Tibial nerve (tissue), 4 donors: Measurements from ENCODE around the gene PFKFB3. TPM values are rescaled to one million over a fixed set of nuclear protein-coding genes. Genes with fewer than 3 reads are reported as not detected.
"Not testable (repeated sequence)": the region's sequence is repeated elsewhere in the genome, so short reads cannot be mapped to it uniquely, and the experiment has no call there.

Source experiments
- DNase-seq, 2 donors: peaks; one replicate each; pipeline ENCODE4 v3.0.0-alpha.2; 2019; ENCODE audit warnings: low spot score in 2 of 2
- H3K27ac ChIP-seq, 4 donors: fragments of 200-600 bp; sonication (generic) in 3 of 4; one replicate each; pipeline ENCODE4 v1.5.1; 2017 to 2019; ENCODE audit warnings: mild to moderate bottlenecking in 1 of 4
- H3K27me3 ChIP-seq, 2 donors: fragments of 200-600 bp; sonication (generic) in 1 of 2; one replicate each; pipeline versions ENCODE4 v1.5.1 to v1.6.0; 2017 to 2019
- H3K36me3 ChIP-seq, 3 donors: fragments of 200-600 bp; sonication (generic); one replicate each; pipeline ENCODE4 v1.5.1; 2018 to 2019
- H3K4me1 ChIP-seq, 4 donors: fragments of 200-600 bp; sonication (generic) in 3 of 4; one replicate each; pipeline ENCODE4 v1.5.1; 2017 to 2019
- H3K4me3 ChIP-seq, 4 donors: fragments of 200-600 bp; sonication (generic) in 3 of 4; one replicate each; pipeline ENCODE4 v1.5.1; 2017 to 2019; ENCODE audit warnings: mild to moderate bottlenecking in 1 of 4, moderate library complexity in 1 of 4
- H3K9me3 ChIP-seq, 4 donors: fragments of 200-600 bp; sonication (generic) in 3 of 4; one replicate each; pipeline ENCODE4 v1.5.1; 2017 to 2019
- CTCF ChIP-seq, 5 experiments: fragments of 200-600 bp in 3 of 5; fragments of 450-650 bp in 2 of 5; sonication (generic) in 3 of 5; IDR thresholded peaks; one replicate each; pipeline ENCODE4 v1.5.1; 2016 to 2019; ENCODE audit warnings: antibody characterized with exemption in 5 of 5, mild to moderate bottlenecking in 3 of 5, moderate library complexity in 2 of 5
- EP300 ChIP-seq, 2 donors: sonication (generic); formaldehyde crosslinking; IDR thresholded peaks; one replicate each; pipeline ENCODE4 v1.6.1; 2017; ENCODE audit warnings: antibody characterized with exemption in 2 of 2, mild to moderate bottlenecking in 1 of 2
- POLR2A ChIP-seq, 2 donors: fragments of 450-650 bp; IDR thresholded peaks; one replicate each; pipeline ENCODE4 v1.6.1; 2017; ENCODE audit warnings: antibody characterized with exemption in 2 of 2, mild to moderate bottlenecking in 2 of 2, moderate library complexity in 2 of 2
- WGBS, 2 donors: methylation state at CpG; one replicate each; pipeline ENCODE4 v1.1.5; 2018; 5-methylcytosine and 5-hydroxymethylcytosine counted together
- total RNA-seq, 4 donors: library from RNA; depleted of rRNA; stranded (reverse); fragments of >200 nt; gene quantifications; one replicate each; pipeline ENCODE4 v1.1.0, GENCODE V29; 2016

PFKFB3 gene
- total RNA-seq, 4 donors from 2014 or later: 72.0 to 183 (median 98.7) TPM

- no peaks in the 10 kb centered on the region for H3K9me3 ChIP-seq
- DNase-seq: no peak
- WGBS, 2 donors: 96 to 97% methylated on average over 6 of the region's 6 CpGs
- no peak overlapping the region for H3K4me3 ChIP-seq
- peak overlapping the region in 1 of 4 donors; percentile 76 for H3K27ac ChIP-seq
- H3K36me3 ChIP-seq: no peaks in the 10 kb centered on the region
- peaks cover 3 to 30% (median 19%) of the 10 kb centered on the region in 4 donors for H3K4me1 ChIP-seq
- no peaks in the 10 kb centered on the region for H3K27me3 ChIP-seq
- TF ChIP-seq CTCF (IDR thresholded peaks at IDR 0.05) (no peak), EP300 (IDR thresholded peaks at IDR 0.05) (no peak), POLR2A (IDR thresholded peaks at IDR 0.05) (no peak)
These were observed 8.4 kb upstream of the PFKFB3 start for GRCh38 chr10:6194311-6194710.

GRCh38 chr10:6195376-6195775, 7.4 kb upstream of the PFKFB3 start:
- Histone ChIP-seq H3K9me3 (no peaks in the 10 kb centered on the region), H3K36me3 (no peaks in the 10 kb centered on the region), H3K4me1 (peaks cover 3 to 38% (median 19%) of the 10 kb centered on the region in 4 donors), H3K4me3 (no peak overlapping the region), H3K27me3 (no peaks in the 10 kb centered on the region), H3K27ac (peak overlapping the region in 3 of 4 donors; percentile 62 to 83 (median 76))
- TF ChIP-seq POLR2A (IDR thresholded peaks at IDR 0.05) (no peak), CTCF (IDR thresholded peaks at IDR 0.05) (no peak), EP300 (IDR thresholded peaks at IDR 0.05) (no peak)
- DNase-seq: no peak
- 77 to 79% methylated on average over 5 to 6 of the region's 6 CpGs for WGBS, 2 donors

GRCh38 chr10:6195846-6196245, 6.9 kb upstream of the PFKFB3 start:
- no peak for TF ChIP-seq CTCF (IDR thresholded peaks at IDR 0.05)
- no peak for TF ChIP-seq POLR2A (IDR thresholded peaks at IDR 0.05)
- peak; percentile 79 to 90 for TF ChIP-seq EP300 (IDR thresholded peaks at IDR 0.05)
- Histone ChIP-seq H3K36me3 (no peaks in the 10 kb centered on the region), H3K4me3 (no peak overlapping the region), H3K9me3 (no peaks in the 10 kb centered on the region), H3K27ac (peak overlapping the region in 3 of 4 donors; percentile 62 to 83 (median 76)), H3K27me3 (no peaks in the 10 kb centered on the region), H3K4me1 (peaks cover 3 to 42% (median 20%) of the 10 kb centered on the region in 4 donors)
- WGBS, 2 donors: 68 to 74% methylated on average over 9 of the region's 9 CpGs
- DNase-seq: peak in 1 of 2 donors; percentile 59

GRCh38 chr10:6196524-6196923, 6.2 kb upstream of the PFKFB3 start:
- not testable (repeated sequence) for H3K27me3 ChIP-seq, H3K36me3 ChIP-seq, DNase-seq, H3K4me3 ChIP-seq, H3K9me3 ChIP-seq
- WGBS, 2 donors: 69 to 76% methylated on average over 6 of the region's 6 CpGs
- Histone ChIP-seq H3K27ac (peak overlapping the region; percentile 22 to 83 (median 62)), H3K4me1 (peaks cover 2 to 41% (median 16%) of the 10 kb centered on the region in 4 donors)

GRCh38 chr10:6197321-6197720, 5.4 kb upstream of the PFKFB3 start:
- no peak for DNase-seq
- Histone ChIP-seq H3K27ac (peak overlapping the region in 2 of 4 donors; percentile 76 to 83), H3K4me3 (no peak overlapping the region), H3K9me3 (no peaks in the 10 kb centered on the region), H3K4me1 (peaks cover 0 to 41% (median 16%) of the 10 kb centered on the region in 4 donors), H3K27me3 (no peaks in the 10 kb centered on the region), H3K36me3 (no peaks in the 10 kb centered on the region)
- peak; percentile 59 to 76 for TF ChIP-seq EP300 (IDR thresholded peaks at IDR 0.05)
- TF ChIP-seq CTCF (IDR thresholded peaks at IDR 0.05): no peak
- no peak for TF ChIP-seq POLR2A (IDR thresholded peaks at IDR 0.05)
- WGBS, 2 donors: 74 to 75% methylated on average over 2 of the region's 2 CpGs

- WGBS, 2 donors: 88 to 90% methylated on average over 6 of the region's 6 CpGs
- H3K27ac ChIP-seq: peak overlapping the region in 2 of 4 donors; percentile 76 to 83
- TF ChIP-seq CTCF (IDR thresholded peaks at IDR 0.05) (no peak), EP300 (IDR thresholded peaks at IDR 0.05) (no peak), POLR2A (IDR thresholded peaks at IDR 0.05) (no peak)
These were observed 4.6 kb upstream of the PFKFB3 start for GRCh38 chr10:6198171-6198570.

More at GRCh38 chr10:6198171-6198570, 4.6 kb upstream of the PFKFB3 start:
- Histone ChIP-seq H3K36me3 (no peaks in the 10 kb centered on the region), H3K4me1 (peaks cover 0 to 36% (median 18%) of the 10 kb centered on the region in 4 donors), H3K27me3 (no peaks in the 10 kb centered on the region), H3K9me3 (no peaks in the 10 kb centered on the region), H3K4me3 (no peak overlapping the region)
- DNase-seq: no peak
